GM12801 (cell line): ENCODE results near the gene CCDC141.

Experiments used
- TF ChIP-seq, protein P1 (sequence below): IDR thresholded peaks from one replicate; pipeline ENCODE4 v1.5.1; 2011; ENCODE audit warnings: control low read depth; ENCODE audit not compliant: insufficient read length; ENCODE audit errors: extremely low read depth

CCDC141 gene

DNA sequence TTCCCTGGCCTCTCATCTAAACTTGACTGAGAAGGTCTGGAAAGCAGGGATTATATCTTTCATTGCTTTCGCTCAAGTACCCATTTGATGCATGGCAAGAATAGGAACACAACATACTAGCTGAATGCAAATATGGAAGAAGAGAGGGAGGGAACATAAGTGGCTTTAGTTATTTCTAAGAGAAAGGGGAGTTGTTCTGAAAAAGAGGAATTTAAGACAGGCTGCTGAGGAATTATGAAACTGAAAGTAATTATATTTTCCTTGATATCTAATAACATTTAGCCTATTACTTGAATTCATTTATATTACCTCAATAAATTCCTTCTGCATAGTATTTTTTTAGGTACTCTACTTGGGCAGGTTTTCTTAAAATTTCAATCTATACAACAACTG is 136.9 kb downstream of the CCDC141 start:
- TF ChIP-seq, protein P1, sequence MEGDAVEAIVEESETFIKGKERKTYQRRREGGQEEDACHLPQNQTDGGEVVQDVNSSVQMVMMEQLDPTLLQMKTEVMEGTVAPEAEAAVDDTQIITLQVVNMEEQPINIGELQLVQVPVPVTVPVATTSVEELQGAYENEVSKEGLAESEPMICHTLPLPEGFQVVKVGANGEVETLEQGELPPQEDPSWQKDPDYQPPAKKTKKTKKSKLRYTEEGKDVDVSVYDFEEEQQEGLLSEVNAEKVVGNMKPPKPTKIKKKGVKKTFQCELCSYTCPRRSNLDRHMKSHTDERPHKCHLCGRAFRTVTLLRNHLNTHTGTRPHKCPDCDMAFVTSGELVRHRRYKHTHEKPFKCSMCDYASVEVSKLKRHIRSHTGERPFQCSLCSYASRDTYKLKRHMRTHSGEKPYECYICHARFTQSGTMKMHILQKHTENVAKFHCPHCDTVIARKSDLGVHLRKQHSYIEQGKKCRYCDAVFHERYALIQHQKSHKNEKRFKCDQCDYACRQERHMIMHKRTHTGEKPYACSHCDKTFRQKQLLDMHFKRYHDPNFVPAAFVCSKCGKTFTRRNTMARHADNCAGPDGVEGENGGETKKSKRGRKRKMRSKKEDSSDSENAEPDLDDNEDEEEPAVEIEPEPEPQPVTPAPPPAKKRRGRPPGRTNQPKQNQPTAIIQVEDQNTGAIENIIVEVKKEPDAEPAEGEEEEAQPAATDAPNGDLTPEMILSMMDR = no peak

DNA sequence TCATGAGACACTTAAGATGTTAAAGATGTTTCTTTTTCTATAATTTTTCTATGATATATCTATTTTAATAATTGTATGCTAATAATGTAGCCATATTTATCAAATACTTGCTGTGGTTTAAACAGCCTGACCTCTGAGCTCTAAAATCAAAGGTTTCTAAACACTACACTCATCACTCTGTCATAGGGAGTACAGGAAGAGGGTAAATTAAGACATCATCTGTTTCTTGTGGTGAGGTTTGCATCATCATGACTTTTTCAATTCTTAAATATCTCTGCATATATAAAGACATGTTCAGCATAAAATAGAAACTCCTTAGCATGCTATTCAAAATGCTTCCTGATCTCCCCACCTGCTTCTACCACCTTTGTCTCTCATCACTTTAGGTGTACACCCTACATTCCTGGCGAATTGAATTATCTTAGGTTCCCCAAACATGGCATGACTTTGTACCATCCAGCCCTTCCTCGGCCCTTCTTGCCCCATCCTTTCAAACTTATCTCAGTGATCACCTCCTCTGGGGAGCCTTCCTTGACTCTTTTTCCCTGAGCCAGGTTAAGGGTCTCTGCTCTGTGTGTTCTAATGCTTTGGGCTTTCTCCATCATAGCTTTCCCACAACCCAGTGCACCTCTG is 137.4 kb downstream of the CCDC141 start:
- TF ChIP-seq, protein P1 = no peak

DNA sequence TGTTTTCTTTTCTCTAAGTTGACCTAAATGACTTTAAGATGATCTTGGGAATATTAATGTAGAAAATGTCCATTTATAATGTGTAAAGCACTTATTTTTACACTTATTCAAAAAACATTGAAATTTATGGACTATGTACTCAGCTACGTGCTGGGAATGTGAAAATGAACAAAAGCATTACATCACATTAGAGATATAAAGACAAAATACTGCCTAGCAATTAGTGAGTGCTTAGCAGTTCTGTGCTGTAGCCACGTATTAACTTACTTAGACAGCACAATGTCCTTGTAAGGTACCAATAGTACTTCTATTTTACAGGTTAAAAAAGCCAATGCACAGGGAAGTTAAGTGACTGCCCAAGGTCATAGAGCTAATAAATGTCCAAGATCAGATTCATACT is 138.9 kb downstream of the CCDC141 start:
- TF ChIP-seq, protein P1 = no peak

DNA sequence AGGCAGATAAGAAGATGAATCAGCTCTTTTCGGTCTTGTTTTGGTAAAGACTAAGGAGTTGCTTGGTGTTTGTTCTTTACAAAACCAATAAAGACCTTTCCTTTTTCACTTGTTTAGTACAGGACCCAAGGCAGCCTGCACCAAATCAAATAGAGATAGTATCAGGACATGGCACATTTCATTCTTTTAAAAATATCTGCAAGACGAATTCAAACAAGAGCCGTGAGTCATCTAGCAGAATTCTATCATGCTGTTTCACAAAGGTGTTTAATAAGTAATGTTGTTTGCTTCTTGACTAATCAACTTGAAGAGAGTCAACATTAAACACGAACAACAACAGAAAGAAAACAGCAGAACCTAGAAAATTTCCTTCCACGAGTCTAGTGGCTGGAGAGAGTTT is 139.9 kb downstream of the CCDC141 start:
- TF ChIP-seq, protein P1 = no peak

DNA sequence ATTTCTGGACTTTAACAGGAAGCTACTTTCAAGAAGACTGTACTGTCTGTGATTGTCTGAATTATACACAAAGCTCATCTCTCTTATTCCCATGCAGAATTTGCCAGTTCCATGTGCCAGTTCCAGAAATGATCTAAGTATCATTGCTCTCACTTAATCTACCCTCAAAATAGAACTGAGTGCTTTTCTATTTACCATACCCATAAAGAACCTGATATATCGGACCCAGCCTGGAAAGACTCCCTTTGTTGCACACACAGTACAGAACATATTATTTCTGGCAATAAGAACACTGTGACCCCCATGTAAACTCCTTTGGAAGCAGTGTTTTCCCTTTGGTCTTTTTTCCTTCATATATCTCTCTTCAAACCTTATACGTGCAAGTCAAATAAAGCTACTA is 140.4 kb downstream of the CCDC141 start:
- TF ChIP-seq, protein P1 = no peak

DNA sequence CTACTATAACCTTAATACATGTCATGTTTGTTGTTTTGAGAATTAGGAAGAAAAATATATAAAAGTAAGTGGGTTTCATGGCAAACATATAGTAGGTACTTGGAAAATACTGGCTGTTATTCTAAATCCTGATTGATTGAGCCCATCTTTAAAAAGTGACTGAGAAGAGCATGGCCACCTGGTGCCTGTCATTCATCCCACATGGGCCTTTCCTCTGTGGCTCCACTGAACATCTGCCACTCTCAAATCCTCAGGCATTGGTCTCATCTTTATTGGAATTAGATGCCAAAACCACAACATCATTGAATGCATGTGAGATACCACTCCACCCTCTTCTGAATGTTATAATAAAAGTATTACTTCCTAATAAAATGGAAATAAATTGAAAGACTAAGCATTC is 141.1 kb downstream of the CCDC141 start:
- TF ChIP-seq, protein P1 = no peak

DNA sequence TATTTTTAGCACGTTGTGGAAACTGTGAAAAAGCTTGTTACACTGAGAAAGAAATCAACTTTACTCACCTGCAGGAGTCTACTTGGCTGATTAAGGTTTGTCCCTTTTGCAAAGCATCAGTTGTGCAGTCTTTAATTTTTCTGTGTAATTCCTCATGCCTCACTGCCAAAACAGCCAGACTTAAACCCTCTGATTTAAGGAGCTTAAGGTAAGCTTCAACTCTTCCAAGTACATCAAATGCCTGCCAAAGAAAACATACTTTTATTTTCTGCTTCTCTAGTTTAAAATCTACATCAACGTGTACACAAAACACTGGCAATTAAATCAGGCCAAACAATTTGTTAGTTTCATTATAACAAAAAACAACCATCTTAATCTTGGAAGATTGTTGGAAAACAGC is 144.7 kb downstream of the CCDC141 start:
- TF ChIP-seq, protein P1 = no peak

DNA sequence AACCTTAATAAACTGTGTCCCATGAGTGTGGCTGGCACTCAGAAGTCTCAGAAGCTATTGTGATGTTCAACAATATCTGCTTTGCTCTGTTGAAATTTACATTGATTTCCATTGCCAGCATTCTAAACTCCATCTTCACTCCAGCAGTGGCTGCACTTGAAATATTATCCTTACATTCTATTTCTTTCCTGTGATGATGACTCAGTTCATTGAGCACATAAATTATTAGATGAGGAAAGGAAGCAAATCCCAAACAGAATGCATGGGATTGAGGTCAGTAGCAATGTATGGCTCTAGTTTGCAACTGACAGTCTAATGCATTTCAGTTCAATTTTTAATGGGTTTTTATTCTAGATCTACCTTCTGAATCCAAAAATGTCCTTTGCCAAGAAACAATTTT is 150.3 kb downstream of the CCDC141 start:
- TF ChIP-seq, protein P1 = no peak
